Osteoblast (primary cell): ENCODE data around the gene ZBP1. TPM values are rescaled to one million over a fixed set of nuclear protein-coding genes. Genes with fewer than 3 reads are reported as not detected.

Source experiments
- DNase-seq: peaks from one replicate; pipeline ENCODE4 v3.0.0; 2011; ENCODE audit warnings: low spot score, mixed read lengths; ENCODE audit not compliant: insufficient read length; ENCODE audit errors: missing footprints
- H2AFZ ChIP-seq: 2 replicates; pipeline ENCODE4 v1.6.0; 2011; ENCODE audit warnings: mild to moderate bottlenecking, low read length
- H3K27ac ChIP-seq: 2 replicates; pipeline ENCODE4 v1.5.1; 2011; ENCODE audit warnings: mild to moderate bottlenecking, low read depth, low read length, moderate library complexity
- H3K27me3 ChIP-seq: 2 replicates; pipeline ENCODE4 v1.6.0; 2012; ENCODE audit warnings: mild to moderate bottlenecking, control low read depth, inconsistent platforms, low read length, moderate library complexity; ENCODE audit not compliant: insufficient read depth
- H3K36me3 ChIP-seq: 2 replicates; pipeline ENCODE4 v1.5.1; 2011; ENCODE audit warnings: mild to moderate bottlenecking, low read length, control low read depth, moderate library complexity; ENCODE audit not compliant: insufficient read depth
- H3K4me1 ChIP-seq: 2 replicates; pipeline ENCODE4 v1.5.1; 2011; ENCODE audit warnings: mild to moderate bottlenecking, low read length, control low read depth, moderate library complexity; ENCODE audit not compliant: insufficient read depth
- H3K4me2 ChIP-seq: 2 replicates; pipeline ENCODE4 v1.6.0; 2011; ENCODE audit warnings: mild to moderate bottlenecking, low read length; ENCODE audit not compliant: insufficient read depth
- H3K4me3 ChIP-seq: fragments of 200-600 bp; sonication (generic); 3 replicates; pipeline ENCODE4 v1.5.1; 2012; ENCODE audit warnings: mild to moderate bottlenecking, low read length, inconsistent platforms; ENCODE audit not compliant: insufficient read depth
- H3K79me2 ChIP-seq: 2 replicates; pipeline ENCODE4 v1.6.0; 2012; ENCODE audit warnings: mild to moderate bottlenecking, low read length, control low read depth, inconsistent platforms; ENCODE audit not compliant: insufficient read depth
- H3K9me3 ChIP-seq: 2 replicates; pipeline ENCODE4 v1.5.1; 2011; ENCODE audit warnings: low read depth, low read length, control low read depth
- H4K20me1 ChIP-seq: 2 replicates; pipeline ENCODE4 v1.6.0; 2012; ENCODE audit warnings: mild to moderate bottlenecking, low read length, control low read depth; ENCODE audit not compliant: insufficient read depth
- total RNA-seq: library from RNA; depleted of rRNA; stranded (reverse); fragments of >200 nt; gene quantifications from 2 replicates; pipeline ENCODE4 v1.2.3, GENCODE V29; 2012
- TF ChIP-seq, protein P1 (sequence below): IDR thresholded peaks from 2 replicates; pipeline ENCODE4 v1.5.1; 2011; ENCODE audit warnings: mild to moderate bottlenecking, low read depth, low read length, moderate library complexity; ENCODE audit errors: extremely low read depth

ZBP1 gene
- total RNA-seq, 1 donor: not detected

DNA sequence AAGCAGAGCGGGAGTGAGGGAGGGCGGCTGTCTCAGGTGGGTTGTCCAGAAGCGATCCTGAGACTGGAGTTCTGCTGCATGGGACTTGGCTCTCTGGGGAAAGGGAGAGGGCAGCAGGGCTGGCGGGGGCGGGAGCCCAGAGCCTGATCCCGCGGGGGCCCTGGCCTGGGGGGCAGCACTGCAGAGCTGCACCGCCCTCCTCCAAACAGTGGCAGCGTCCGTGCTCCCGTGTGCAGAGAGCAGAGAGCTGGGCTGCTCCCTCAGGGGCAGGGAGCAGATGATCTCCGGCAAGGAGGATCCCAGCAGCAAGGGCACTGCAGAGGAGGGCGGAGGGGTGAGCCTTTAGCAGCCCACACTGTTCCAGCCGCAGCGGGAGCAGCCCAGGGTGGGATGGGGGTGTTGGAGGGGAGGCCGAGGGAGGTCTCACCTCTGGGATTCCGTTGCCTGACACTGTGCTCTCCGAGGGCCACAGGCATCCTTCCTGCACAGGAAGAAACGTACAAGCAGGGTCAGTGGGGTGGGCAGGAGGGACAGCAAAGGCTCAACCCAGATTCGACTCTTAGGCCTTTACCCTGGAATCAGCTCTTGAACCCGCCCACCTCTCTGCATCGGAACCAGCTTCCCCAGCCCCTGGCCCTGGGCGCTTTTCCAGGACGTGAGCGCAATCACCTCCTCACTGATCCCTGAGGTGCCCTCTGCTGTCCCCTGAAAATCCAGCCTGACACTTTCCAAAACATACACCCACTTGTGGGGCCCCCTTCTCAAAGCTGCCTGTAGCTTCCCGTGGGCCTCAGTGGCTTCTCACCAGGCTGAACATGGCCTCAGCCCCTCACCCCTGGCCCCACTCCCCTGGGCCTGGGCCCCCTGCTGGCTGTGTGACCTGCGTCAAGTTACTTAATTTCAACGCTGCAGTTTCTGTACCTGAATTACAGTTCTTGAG, 32.6 kb upstream of the ZBP1 start:
- TF ChIP-seq, protein P1, sequence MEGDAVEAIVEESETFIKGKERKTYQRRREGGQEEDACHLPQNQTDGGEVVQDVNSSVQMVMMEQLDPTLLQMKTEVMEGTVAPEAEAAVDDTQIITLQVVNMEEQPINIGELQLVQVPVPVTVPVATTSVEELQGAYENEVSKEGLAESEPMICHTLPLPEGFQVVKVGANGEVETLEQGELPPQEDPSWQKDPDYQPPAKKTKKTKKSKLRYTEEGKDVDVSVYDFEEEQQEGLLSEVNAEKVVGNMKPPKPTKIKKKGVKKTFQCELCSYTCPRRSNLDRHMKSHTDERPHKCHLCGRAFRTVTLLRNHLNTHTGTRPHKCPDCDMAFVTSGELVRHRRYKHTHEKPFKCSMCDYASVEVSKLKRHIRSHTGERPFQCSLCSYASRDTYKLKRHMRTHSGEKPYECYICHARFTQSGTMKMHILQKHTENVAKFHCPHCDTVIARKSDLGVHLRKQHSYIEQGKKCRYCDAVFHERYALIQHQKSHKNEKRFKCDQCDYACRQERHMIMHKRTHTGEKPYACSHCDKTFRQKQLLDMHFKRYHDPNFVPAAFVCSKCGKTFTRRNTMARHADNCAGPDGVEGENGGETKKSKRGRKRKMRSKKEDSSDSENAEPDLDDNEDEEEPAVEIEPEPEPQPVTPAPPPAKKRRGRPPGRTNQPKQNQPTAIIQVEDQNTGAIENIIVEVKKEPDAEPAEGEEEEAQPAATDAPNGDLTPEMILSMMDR: no peak
- Histone ChIP-seq H3K27ac (no peak overlapping the region), H3K9me3 (no peaks in the 10 kb centered on the region), H3K36me3 (peaks cover 13% of the 10 kb centered on the region), H3K4me2 (no peak overlapping the region), H4K20me1 (peaks cover 15% of the 10 kb centered on the region), H3K4me1 (no peaks in the 10 kb centered on the region), H2AFZ (no peak overlapping the region), H3K79me2 (no peaks in the 10 kb centered on the region), H3K27me3 (no peaks in the 10 kb centered on the region), H3K4me3 (no peak overlapping the region)
- DNase-seq: no peak

- Histone ChIP-seq H2AFZ (no peak overlapping the region), H3K4me1 (no peaks in the 10 kb centered on the region), H3K36me3 (peaks cover 13% of the 10 kb centered on the region), H3K27me3 (no peaks in the 10 kb centered on the region), H3K9me3 (no peaks in the 10 kb centered on the region), H3K27ac (no peak overlapping the region), H3K4me3 (no peak overlapping the region), H4K20me1 (peaks cover 15% of the 10 kb centered on the region), H3K79me2 (no peaks in the 10 kb centered on the region), H3K4me2 (no peak overlapping the region)
- TF ChIP-seq, protein P1: no peak
- peak; percentile 54 for DNase-seq
These were observed 31.8 kb upstream of the ZBP1 start for GRCh38 chr20:57651881-57652605.

- peaks cover 13% of the 10 kb centered on the region for H3K36me3 ChIP-seq
- DNase-seq: peak; percentile 73
- no peak overlapping the region for H3K4me3 ChIP-seq
- no peaks in the 10 kb centered on the region for H3K79me2 ChIP-seq
- H3K4me2 ChIP-seq: no peak overlapping the region
- H3K4me1 ChIP-seq: no peaks in the 10 kb centered on the region
- no peaks in the 10 kb centered on the region for H3K27me3 ChIP-seq
- TF ChIP-seq, protein P1: no peak
- no peak overlapping the region for H2AFZ ChIP-seq
- no peak overlapping the region for H3K27ac ChIP-seq
- no peaks in the 10 kb centered on the region for H3K9me3 ChIP-seq
- peaks cover 9% of the 10 kb centered on the region for H4K20me1 ChIP-seq
These were observed 30.7 kb upstream of the ZBP1 start for GRCh38 chr20:57650756-57651483.
